Measurements from ENCODE around the gene SMO.
"Not testable (repeated sequence)": the region's sequence is repeated elsewhere in the genome, so short reads cannot be mapped to it uniquely, and the experiment has no call there.

The SMO gene

DNA sequence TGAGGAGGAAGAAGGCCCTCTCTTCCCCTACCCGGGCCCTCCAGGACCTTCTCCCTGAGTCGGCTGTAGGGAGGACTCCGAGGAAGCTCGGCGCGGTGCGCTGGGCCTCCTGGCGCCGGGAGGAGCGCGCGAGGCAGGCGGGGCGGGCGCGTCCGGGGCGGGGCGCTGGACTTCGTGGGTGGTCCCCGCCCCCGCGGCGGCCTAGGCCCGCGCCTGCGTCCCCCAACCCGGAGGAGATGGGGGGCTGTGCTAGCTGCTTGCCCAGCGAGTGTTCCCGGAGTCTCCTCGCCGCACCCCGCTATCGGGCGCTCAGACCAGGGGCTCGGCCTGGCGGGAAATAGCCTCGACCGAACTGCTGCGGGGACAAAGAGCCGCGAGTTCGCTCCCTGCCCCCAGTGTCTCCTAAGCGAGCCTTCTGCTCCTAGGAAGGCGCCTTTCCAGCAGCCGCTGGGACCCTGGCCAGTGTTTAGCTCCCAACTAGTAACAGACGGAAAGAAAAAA, 19.2 kb upstream of the SMO start:
- in situ Hi-C loops (cut with HindIII; ENCODE audit: low sequenced_read_pairs), result no loop called here

GRCh38 chr7:129169686-129170440, 18.6 kb upstream of the SMO start:
- in situ Hi-C loops (cut with HindIII; ENCODE audit: low sequenced_read_pairs), result no loop called here

DNA sequence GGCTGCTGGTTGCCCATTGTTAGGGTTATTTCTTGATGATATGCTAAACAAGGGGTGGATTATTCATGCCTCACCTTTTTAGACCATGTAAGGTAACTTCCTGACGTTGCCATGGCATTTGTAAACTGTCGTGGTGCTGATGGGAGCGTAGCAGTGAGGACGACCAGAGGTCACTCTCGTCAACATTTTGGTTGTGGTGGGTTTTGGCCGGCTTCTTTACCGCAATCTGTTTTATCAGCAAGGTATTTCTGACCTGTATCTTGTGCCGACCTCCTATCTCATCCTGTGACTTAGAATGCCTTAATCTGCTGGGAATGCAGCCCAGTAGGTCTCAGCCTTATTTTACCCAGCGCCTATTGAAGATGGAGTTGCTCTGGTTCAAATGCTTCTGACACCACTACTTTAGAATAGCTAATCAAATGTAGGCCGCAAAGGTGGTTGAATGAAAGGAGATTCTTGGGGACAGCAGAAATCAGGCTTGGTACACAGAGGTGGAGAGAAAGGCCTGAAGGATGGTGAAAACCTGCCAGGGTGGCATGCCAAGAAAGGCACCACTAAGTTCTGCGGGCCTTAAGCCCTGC, 17.9 kb upstream of the SMO start:
- in situ Hi-C loops (cut with HindIII; ENCODE audit: low sequenced_read_pairs), result no loop called here

- in situ Hi-C loops (cut with HindIII; ENCODE audit: low sequenced_read_pairs), result not testable (repeated sequence)
Observed at GRCh38 chr7:129173861-129174260, 14.6 kb upstream of the SMO start.

DNA sequence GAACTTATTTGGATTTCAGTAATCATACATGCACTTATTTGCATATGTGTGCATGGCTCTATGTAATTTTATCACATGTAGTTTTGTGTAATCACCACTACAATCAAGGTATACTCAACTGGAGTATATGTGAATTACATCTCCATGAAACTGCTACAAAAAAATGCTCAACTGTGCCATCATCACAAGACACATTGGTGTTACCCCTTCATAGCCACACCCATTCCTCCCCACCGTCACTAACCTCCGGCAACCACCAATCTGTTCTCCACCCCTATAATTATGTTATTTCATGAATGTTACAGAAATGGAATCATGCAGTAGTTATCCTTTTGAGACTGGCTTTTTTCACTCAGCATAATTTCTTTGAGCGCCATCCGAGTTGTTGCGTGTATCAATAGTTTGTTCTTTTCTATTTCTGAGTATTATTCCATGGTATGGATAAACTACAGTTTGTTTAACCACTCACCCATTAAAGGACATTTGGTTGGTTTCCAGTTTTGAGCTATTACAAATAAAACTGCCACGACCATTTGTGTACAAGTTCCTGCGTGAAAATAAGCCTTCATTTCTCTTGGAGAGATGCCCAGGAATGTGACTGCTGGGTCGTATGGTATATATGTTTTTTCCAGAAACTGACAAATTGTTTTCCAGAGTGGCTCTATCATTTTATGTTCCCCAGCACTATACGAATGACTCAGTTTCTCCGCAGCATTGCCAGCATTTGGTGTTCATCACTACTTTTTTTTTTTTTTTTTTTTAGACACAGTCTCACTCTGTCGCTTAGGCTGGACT, 11.3 kb upstream of the SMO start:
- in situ Hi-C loops (cut with HindIII; ENCODE audit: low sequenced_read_pairs), result no loop called here

DNA sequence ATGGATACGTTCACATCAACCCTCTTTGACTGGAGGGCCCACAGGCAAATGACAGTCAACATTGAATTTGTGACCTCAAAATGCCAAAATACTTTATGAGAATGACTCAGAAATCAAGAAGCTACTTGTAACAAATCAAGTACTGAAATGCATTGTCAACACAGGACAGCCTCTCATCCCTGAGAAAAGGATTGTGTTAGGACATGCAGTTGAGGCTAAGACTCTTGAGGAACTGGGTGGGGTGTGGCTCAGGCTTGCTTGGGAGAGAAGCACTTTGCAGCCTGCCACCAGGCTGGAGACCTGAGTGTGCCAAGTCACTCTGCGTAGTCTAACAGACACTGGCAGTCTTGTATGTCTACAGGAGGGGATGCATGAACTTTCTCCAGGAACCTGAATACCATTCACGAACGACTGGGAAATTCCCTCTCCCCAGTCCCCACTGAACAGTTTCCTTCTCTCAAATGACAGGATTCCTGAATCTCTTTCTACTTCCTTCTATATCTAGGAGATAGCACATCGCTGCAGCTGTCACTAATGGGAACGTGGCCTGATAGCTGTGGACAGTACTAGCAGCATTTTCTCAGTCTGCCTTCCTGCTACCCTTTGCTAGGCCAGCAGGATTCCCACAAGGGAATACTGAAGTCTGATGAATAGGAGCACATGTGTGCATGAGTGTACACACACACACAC, 3.3 kb upstream of the SMO start:
- in situ Hi-C loops (cut with HindIII; ENCODE audit: low sequenced_read_pairs), result no loop called here

DNA sequence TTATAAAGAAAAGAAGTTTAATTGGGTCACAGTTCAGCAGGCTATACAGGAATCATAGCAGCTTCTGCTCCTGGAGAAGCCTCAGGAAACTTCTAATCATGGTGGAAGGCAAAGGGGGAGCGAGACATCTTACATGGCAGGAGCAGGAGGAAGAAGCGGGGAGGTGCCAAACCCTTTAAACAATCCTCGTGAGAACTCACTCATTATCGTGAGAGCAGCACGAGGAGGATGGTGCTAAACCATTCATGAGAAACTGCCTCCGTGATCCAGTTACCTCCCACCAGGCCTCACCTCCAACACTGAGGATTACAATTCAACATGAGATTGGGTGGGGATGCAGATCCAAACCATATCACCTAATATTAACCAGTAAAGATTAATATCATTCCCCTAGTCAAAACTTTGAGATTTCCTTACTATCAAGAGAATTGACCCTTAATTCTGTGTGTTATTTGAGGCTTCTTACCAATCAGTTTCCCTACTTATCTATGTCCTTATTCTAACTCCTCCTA, 1.6 kb upstream of the SMO start:
- in situ Hi-C loops (cut with HindIII; ENCODE audit: low sequenced_read_pairs), result no loop called here

DNA sequence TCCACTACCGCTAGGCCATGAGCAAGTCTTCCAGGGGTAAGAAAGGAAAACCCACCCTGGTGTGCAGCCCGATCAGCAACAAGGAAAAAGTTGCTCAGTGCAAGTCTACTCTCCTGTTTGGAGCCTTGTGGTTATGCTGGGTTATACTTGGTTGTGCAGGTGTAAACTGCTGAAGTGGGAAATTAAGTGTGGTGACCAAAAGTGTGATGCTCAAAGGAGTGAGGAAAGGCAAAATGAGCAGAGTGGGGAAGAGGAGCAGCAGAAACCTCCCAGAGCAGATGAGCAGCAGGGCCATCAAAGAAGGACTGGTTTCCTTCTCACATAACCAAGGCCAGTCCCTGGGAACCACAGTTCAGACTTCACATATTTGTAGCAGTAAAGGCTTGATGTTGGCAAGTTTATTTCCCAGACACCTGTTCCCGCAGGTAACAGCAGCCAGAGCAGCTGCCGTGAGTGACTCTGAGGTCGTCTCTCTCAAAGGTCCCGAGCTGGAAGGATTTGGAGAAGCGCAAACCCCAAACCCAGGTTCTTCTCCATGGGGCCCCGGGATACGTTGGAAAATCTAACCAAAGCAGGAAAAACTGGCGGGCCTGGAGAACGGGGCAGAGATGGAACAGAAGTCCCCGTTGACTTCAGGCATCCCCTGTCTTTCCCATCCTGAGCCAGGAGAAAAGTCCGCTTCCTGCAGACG, 607 bp upstream of the SMO start:
- in situ Hi-C loops (cut with HindIII; ENCODE audit: low sequenced_read_pairs), result no loop called here

GRCh38 chr7:129188892-129189660, 643 bp downstream of the SMO start:
- in situ Hi-C loops (cut with HindIII; ENCODE audit: low sequenced_read_pairs), result no loop called here

GRCh38 chr7:129189661-129190310, 1.4 kb downstream of the SMO start:
- in situ Hi-C loops (cut with HindIII; ENCODE audit: low sequenced_read_pairs), result no loop called here

- in situ Hi-C loops (cut with HindIII; ENCODE audit: low sequenced_read_pairs), result no loop called here
Observed at GRCh38 chr7:129191272-129191671, 2.8 kb downstream of the SMO start.

- in situ Hi-C loops (cut with HindIII; ENCODE audit: low sequenced_read_pairs), result no loop called here
Observed at GRCh38 chr7:129193892-129194291, 5.5 kb downstream of the SMO start.

GRCh38 chr7:129197771-129198170, 9.3 kb downstream of the SMO start:
- in situ Hi-C loops (cut with HindIII; ENCODE audit: low sequenced_read_pairs), result loop anchor here (5.0 kb wide), 2 partner anchors 40 to 70 kb away; no protein-coding TSS in a partner anchor

- in situ Hi-C loops (cut with HindIII; ENCODE audit: low sequenced_read_pairs), result loop anchor here (5.0 kb wide), 2 partner anchors 42 to 72 kb away; no protein-coding TSS in a partner anchor
Observed at GRCh38 chr7:129199406-129199805, 11.0 kb downstream of the SMO start.

GRCh38 chr7:129202058-129202777, 13.8 kb downstream of the SMO start:
- in situ Hi-C loops (cut with HindIII; ENCODE audit: low sequenced_read_pairs), result no loop called here

GRCh38 chr7:129203050-129203741, 14.8 kb downstream of the SMO start:
- in situ Hi-C loops (cut with HindIII; ENCODE audit: low sequenced_read_pairs), result no loop called here

DNA sequence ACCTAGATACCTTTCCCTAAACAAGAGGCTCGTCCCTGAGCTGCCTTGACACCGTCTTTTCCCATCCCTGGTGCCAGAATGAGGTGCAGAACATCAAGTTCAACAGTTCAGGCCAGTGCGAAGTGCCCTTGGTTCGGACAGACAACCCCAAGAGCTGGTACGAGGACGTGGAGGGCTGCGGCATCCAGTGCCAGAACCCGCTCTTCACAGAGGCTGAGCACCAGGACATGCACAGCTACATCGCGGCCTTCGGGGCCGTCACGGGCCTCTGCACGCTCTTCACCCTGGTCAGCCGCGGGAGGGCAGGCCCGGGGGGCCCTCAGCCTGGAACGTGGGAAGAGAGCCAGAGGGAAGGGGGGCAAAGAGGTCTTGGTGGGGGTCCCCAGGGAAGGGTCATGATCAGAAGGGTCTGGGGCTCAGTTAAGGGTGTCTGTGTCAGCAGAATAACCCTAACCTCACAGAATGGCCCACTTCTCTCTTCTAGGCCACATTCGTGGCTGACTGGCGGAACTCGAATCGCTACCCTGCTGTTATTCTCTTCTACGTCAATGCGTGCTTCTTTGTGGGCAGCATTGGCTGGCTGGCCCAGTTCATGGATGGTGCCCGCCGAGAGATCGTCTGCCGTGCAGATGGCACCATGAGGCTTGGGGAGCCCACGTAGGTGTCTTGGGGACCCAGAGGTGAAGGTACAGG, 16.8 kb downstream of the SMO start:
- in situ Hi-C loops (cut with HindIII; ENCODE audit: low sequenced_read_pairs), result no loop called here

Measured in endothelial cell of hepatic sinusoid (primary cell).